ENCODE results near the gene EMCN.
"Not testable (repeated sequence)": the region's sequence is repeated elsewhere in the genome, so short reads cannot be mapped to it uniquely, and the experiment has no call there.

The EMCN gene

DNA sequence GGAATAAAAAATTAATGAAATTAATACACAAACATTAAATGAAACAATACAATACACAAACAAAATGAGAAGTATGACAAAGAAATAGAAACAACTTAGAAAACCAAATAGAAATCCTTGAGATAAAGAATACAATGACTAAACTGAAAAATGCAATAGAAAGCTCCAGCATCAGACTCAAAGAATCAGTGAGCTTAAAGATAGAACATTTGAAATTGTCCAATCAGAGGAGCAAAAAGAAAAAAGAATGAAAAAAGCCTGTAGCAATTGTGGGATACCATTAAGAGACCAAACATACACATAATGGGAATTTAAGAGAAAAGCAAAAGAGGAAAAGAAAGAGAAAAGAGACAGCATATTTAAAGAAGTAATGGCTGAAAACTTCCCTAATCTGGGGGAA is 25.7 kb downstream of the EMCN start:
- no peak for DNase-seq (ENCODE audit: low spot score)

DNA sequence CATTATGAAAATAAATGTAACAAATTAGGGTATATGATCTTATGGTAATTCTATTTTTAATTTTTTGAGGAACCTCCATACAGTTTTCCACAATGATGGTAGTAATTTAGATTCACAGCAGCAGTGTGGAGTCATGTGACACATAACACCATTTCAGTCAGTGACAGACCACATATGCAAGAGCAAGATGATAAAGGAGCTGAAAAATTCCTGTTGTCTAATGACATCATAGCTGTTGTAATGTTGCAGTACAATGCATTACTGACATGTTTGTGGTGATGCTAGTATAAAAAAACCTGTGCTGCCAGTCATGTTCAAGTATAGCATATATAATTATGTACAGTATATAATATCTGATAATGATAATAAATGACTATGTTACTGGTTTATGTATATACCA is 28.5 kb downstream of the EMCN start:
- no peak for DNase-seq (ENCODE audit: low spot score)

DNA sequence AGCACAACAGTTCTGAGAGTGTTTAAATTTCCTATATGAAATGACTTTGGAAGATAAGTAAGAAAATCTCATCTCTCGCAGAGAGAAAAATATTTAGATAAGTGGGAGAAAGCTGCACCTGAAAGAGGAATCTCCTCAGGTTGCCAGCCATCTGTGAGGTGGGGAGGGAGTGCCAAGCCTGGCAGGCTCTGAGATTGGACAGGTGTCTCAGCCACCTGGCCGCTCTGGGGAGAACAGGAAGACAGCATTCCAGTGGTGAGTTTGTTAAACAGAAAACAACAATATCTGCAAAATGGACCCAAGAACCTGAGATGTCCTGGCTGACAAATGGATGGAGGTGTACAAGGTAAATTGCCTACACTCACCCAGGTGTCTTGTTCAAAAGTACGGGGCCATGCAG is 31.3 kb downstream of the EMCN start:
- no peak for DNase-seq (ENCODE audit: low spot score)

DNA sequence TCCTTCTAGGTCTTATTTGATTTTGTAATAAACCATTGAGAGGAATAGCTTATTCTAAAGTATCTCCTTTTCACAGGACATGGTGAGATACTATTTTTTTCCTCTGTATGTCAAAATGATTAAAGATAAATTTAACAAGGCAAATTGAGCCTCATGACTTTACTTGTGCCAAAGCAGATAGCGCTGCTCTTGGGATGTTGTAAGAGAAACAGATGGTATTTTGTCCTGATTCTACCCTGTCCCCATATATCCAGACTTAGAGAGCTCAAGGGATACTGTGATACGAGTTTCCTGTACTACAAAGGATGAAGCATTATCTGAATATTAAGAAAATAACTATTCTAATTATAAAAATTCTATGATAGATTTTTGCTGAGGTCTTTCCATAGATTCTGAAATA is 34.0 kb downstream of the EMCN start:
- DNase-seq (ENCODE audit: low spot score) = no peak

DNA sequence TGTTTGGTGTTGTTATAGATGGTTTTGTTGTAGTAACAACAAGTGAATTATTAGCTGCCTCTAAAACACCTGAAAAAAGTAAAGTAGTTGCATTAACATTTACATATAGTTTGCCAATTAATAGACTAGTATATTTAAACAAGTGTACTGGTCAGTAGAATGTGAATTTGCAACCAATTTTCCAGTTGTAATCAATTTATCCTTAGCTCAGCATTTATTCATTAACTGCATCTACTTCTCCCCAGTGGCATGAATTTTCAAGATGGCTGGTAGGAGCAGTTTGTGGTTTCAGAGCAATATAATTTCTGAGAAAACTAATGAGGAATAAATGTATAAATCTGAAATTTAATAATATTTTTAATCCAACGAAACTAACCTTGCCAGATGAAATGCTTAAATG is 37.9 kb downstream of the EMCN start:
- DNase-seq (ENCODE audit: low spot score) = no peak

DNA sequence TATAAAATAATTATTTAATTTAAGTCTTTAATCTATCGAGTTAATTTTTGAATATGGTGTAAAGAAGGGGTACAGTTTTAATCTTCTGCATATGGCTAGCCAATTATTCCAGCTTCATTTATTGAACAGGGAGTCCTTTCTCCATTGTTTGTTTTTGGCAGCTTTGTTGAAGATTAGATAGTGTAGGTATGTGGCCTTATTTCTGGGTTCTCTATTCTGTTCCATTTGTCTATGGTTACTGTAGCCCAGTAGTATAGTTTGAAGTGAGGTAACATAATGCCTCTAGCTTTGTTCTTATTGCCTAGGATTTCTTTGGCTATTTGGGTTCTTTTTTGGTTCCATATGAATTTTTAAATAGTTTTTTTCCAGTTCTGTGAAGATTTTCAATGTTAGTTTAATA is 48.3 kb downstream of the EMCN start:
- no peak for DNase-seq (ENCODE audit: low spot score)

DNA sequence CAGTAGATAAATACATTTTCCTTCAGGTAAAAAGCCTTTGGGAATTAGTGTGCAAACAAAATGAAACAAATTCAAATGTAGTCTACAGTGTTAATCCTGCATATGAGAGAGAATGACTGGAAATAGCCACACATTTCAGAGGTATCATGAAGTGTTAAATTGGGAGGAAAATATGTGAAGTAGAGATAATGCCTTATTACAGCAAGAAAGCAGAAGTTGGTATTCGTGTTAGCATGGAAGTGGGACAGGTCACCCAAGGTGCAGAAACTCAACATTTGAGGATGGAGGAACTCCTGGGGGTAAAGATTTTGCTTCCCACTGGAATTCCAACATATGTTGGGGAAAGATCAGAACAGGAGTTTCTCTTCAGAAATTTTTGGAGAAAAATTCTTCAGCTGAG is 51.3 kb downstream of the EMCN start:
- no peak for DNase-seq (ENCODE audit: low spot score)

DNA sequence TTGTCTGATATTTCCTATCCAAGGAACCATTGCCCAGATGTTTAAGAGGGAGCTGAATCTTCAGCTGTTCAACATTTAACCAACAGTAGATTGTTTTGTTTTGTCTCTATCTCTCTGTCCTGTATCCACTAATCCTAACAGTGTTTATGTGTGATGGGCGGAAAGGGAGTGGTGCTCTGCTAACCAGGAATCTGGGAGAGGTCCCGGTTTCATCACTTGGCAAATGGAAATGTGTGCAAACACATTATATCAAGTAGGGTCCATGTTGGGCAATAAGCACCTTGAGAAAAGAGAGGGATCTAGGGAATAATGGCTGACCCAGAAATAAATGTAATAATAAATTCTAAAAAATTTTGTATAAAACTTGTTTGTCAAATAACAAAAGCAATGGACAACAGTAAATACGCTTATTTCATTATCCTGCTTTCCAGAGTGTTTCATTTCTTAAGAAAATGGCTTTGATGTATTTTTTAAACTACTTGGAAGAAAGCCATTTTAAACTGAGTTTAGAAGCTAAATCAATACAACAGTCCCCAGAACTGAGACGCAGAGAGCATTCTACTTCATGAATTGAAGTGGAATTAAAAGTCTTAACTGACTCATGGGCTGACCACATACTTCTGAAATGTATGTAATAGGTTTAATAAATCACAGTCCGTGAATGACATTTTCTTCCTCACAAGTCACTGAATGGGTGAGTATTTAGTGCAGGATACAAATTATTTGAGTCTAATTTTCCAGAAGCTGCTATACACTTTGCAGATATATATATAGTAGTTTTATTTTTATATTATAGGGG is 55.8 kb downstream of the EMCN start:
- DNase-seq (ENCODE audit: low spot score) = no peak

DNA sequence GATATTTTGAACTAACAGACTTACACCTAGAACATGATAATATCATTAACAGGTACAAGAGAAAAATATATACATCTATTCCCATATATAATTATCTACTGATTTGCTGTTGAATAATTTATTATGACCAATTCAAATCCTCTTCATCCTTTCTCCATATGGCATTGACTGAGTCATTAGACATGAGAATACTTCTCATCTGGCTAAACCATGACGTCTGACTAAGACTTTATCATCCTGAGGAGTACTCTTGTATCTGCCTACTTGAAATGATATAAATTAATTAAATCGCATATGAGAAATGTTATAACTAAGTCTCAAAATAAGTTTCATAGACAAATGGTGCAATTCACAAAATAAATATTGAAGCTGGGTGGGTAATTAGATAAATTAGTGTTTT is 67.4 kb downstream of the EMCN start:
- DNase-seq (ENCODE audit: low spot score) = no peak

DNA sequence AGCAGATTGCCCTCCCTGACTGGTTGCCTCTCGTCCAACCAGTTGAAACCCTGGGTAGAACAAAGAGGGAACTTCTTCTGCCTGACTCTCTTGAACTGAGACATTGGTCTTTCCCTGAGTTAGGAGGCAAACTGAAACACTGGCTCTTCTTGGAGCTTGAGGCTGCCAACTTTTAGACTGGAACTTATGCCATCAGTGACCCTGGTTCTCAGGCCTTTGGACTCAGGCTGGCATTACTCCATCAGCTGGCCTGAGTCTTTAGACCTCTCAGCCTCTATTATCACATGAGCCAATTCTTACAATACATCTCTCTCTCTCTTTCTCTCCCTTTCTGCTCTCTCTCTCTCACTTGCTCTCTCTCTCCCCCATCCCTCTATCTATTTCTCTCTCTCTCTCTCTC is 86.4 kb downstream of the EMCN start:
- no peak for DNase-seq (ENCODE audit: low spot score)

DNA sequence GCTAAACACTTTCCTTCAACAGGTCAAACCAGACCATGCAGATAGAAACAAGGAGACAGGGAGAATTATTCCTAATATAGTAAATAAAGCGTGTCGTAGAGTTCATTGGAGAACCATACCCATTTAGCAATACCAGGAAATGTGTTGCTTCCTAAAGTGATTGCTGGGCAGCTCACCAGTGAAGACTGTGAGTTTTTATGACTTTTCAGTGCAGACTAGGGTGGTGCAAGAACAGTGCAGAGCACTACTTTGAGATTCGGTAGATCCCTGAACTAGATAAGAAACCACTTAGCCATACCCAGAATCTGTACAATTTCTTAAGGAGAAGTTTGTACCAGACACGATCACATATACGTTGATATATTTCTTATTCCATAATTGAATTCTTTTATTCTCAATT is 87.4 kb downstream of the EMCN start:
- DNase-seq (ENCODE audit: low spot score) = no peak

DNA sequence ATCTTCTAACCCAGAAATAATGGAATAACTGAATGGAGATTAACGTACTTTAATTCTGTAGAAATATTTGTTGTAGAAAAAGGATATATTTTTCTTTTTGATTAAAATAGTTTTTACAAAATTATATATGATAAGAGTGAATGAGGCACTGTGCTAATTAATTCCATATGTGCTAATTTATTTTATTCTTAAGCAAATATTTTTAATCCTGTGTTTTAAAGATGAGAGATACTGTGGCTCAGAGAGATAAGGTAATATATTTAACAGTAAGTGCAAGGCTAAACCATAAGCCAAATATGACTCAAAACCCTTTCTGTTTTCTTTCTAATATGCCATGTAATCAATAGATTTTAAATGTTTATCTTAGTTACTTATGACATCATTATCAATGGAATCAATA is 88.2 kb downstream of the EMCN start:
- no peak for DNase-seq (ENCODE audit: low spot score)

DNA sequence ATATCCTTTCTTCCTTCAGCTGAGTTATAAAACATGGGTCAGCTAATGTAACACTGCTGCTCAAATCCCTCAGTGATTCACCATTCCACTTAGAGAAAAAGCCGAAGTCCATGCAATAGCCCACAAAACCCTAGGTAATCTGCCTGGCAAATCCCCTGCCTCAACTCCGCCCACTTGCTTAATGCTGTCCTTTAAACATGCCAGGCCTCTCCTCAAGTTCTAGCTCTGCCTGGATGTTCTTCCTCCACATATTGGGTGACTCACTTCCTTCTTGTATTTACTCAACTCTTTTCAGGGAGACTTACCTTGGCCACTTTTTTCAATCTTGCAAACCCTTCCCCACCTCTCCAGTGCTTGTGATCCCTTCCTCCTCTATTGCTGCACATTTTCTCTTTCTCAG is 89.8 kb downstream of the EMCN start:
- DNase-seq (ENCODE audit: low spot score) = no peak

DNA sequence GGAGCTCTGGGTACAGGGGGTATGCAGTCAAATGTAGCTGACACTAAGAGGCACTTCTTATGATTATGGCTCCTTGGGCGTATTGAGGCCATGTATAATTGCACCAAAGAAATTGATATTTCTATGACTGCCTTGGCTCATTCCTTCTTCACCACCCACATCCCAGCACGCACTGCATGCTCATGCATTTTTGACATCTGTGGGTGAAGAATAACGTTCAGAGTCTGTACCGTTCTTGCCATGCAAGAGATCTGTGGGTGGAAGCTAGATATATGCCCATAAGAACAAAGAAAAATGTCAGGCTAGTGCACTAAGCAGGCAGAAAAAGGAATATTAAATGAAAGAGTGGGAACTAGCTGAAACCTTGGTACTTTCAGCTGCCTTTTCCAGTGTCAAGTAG is 93.4 kb downstream of the EMCN start:
- DNase-seq (ENCODE audit: low spot score) = no peak

DNA sequence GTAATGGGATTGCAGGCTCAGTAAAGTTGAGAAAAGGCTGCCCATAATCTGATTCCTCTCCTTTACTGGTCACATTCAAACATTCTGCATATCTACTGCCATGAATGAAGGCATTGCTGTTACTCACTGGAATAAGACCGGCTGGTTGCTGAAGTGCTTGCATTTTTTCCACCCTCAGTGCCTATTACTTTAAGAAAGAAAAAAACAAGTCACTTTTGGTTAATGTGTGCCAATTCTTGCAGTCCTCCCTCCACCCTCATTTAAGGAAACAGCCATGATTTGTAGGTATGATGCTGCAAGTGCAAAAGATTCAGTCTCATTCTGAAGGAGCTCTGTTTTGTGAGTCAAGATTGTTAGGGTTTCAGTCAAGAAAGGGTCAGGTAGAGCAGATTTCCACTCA is 94.9 kb downstream of the EMCN start:
- DNase-seq (ENCODE audit: low spot score) = no peak

DNA sequence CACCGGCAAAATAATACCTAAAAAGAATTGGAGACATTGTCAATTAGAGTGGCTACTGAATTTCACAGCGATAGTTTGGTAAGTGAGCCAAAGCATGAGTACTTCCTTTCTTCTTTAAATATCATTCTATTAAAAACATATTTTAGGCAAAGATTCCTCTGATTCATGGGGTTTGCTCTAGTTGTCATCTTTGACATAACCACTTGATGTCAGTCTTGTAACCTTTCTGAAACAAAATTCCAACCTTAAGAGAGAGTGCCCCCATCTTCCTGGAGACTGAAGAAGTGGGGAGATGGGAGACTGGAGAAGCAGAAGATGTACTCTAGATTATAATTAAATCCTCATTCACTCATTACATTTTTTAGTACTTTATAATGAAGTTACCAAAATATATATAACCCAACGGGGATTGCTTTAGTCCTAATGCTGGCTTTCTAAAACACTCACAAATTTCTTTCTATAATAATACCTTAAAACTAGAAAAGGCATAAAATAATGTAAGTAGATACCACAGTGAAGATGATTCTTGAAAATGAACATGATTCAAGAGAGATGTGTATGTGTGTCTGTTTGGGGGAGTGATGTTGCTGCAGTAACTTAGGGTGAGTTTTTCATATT is 96.4 kb downstream of the EMCN start:
- peak; percentile 7 for DNase-seq (ENCODE audit: low spot score)

DNA sequence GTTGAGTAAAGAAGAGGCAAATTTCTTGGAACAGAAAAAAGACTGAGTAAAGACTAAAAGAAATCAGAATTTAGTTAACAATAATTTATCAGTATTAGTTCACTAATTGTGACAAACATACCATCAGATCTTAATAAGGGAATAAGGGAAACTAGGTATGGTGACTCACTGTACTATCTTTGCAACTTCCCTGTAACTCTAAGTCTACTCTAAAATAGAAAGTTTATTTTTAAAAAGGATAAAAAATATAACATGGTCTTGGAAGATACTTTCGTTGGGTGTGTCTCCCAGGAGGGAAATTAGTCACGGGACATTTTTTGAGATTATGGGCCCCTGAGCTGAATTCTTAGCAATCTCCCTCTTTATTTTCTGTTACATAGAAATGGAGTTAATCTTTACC is 97.3 kb downstream of the EMCN start:
- DNase-seq (ENCODE audit: low spot score) = no peak

DNA sequence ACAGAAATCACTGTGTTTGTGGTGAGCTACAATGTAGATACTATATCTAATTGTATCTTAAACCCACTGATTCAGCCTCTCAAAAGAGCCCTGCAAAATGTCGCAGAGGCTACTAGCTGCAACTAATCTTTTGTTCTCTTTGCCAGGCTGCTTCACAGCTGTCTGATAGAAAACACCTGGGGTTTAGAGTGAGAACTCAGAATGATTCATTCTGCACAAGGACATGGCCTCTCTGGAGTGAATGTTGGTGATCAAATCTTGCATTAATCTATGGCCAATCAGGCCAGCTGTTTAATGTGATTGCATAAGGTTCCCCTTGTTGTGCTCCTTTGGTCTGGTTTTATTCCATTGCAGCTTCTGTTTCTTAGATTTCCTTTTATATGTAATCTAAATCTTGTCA is 100.3 kb downstream of the EMCN start:
- no peak for DNase-seq (ENCODE audit: low spot score)

DNA sequence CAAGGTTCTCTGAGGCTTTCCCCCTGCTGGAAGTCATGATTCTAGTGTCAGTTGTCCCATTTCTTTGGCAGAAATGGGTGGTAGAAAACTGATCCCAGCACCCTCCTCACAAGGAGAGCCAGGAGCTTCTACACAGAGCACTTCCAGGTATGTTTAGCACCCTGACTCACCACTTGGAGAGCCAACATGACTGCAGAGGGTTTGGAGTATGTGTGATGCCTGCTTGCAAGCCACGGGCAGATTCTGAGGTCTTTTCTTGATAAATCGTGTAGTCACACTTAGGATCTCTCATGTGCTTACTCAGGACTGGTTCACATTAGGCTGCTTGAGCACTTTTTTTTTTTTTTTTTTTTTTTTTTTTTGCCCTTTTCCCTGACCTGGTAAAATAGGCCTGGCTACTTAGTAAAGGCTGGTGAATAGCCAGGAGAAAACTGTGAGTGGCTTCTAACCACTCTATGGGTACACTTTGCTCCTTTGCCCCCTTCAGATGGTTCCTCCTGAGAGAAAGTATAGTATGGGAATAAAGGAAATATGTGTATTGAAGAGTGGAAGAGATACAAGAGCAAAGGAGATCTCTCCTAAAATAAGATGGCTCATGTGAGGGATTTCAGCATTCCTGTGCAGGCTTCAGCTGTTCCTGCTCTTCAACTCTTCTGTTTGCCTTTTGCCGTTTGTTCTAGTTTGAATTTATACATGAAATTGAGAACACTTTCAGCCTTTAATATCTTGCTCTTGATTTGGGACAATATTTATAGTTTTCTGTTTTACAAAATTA is 103.6 kb downstream of the EMCN start:
- DNase-seq (ENCODE audit: low spot score) = no peak

DNA sequence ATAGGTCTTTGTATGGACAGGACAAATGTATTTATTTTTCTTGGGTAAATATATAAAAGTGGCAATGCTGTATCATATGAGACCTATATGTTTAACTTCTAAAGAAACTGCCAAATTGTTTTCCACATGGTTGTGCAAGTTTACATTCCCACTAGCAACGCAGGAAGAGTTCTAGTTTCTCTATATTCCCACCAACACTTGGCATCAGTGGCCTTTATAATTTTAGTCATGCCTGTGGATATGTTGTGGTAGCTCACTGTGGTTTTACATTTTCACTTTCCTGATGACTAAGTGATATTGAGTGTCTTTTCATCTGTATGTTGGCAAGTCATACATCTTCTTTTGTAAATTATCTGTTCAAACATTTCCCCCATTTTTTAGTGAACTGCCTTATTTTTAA is 126.0 kb downstream of the EMCN start:
- no peak for DNase-seq (ENCODE audit: low spot score)

DNA sequence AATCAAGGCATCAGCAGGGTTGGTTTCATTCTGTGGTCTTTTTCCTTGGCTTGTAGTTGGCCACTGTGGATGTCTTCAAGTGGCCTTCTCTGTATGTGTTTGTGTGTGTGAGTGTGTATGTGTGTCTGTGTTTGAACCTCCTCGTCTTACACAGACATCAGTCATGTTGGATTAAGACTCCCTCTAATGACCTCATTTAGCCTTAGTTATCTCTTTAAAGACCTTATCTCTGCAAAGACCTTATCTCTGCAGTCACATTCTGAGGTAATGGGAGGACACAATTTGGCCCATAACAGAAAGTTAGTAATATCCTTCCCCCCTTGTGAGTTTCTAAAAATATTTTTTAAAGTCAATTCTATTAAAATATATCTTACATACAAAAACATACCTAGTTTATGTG is 126.7 kb downstream of the EMCN start:
- DNase-seq (ENCODE audit: low spot score) = no peak

DNA sequence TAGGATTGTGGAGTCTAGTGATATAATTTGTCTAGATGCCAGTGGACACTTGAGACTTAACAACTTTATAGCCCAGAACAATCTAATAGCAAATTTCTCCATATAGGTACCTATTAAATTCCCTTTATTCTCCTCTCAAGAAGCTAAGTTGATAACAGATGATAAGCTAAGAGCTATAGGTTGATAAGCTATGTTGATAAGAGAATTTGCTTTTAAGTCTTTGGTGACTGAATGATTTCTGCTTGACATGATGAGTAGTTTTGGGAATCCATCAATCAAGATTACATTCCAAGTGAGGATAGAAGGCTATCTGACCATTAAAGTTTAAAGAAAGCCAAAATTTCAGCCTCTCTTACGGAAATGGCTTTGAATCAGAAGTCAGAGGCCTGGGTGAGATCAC is 131.6 kb downstream of the EMCN start:
- no peak for DNase-seq (ENCODE audit: low spot score)

DNA sequence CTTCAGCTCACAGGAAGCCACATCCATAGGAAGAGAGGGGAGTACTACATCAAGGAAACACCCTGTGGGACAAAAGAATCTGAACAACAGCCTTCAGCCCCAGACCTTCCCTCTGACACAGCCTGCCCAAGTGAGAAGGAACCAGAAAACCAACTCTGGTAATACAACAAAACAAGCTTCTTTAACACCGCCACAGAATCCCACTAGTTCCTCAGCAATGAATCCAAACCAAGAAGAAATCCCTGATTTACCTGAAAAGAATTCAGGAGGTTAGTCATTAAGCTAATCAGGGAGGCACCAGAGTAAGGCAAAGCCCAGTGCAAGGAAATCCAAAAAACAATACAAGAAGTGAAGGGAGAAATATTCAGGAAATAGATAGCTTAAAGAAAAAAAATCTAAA is 137.4 kb downstream of the EMCN start:
- not testable (repeated sequence) for DNase-seq (ENCODE audit: low spot score)

All from globus pallidus (tissue), 1 donor.